Keratinocyte (primary cell): ENCODE results near the gene SORBS2. TPM values are rescaled to one million over a fixed set of nuclear protein-coding genes. Genes with fewer than 3 reads are reported as not detected.

Experiments used
- DNase-seq: peaks from one replicate; pipeline ENCODE4 v3.0.0-alpha.2; 2011; ENCODE audit warnings: low read depth, missing footprints, low spot score
- FAIRE-seq: peaks from 2 replicates; lab custom pipeline; 2011; peaks lifted over from hg19 to GRCh38; lab: Jason Lieb, UNC
- H2AFZ ChIP-seq: 2 replicates; pipeline ENCODE4 v1.6.0; 2012; ENCODE audit warnings: low read length, control low read depth, inconsistent platforms; ENCODE audit not compliant: control insufficient read depth
- H3K27ac ChIP-seq: 2 replicates; pipeline ENCODE4 v1.5.1; 2011; ENCODE audit warnings: low read length; ENCODE audit not compliant: control insufficient read depth, insufficient read depth
- H3K27me3 ChIP-seq: 3 replicates; pipeline ENCODE4 v1.6.0; 2011; ENCODE audit warnings: low read length; ENCODE audit not compliant: control insufficient read depth, insufficient read depth; ENCODE audit errors: extremely low read depth
- H3K36me3 ChIP-seq, 2 experiments: 2 replicates in 1 of 2; 3 replicates in 1 of 2; pipeline ENCODE4 v1.5.1; 2011; ENCODE audit warnings: low read length in 2 of 2, mild to moderate bottlenecking in 1 of 2; ENCODE audit not compliant: control insufficient read depth in 2 of 2, insufficient read depth in 2 of 2; ENCODE audit errors: extremely low read depth in 1 of 2
- H3K4me1 ChIP-seq: 3 replicates; pipeline ENCODE4 v1.5.1; 2011; ENCODE audit warnings: low read length; ENCODE audit not compliant: control insufficient read depth, insufficient read depth; ENCODE audit errors: extremely low read depth
- H3K4me2 ChIP-seq: 3 replicates; pipeline ENCODE4 v1.6.0; 2011; ENCODE audit warnings: low read depth, low read length; ENCODE audit not compliant: control insufficient read depth, insufficient read depth; ENCODE audit errors: extremely low read depth
- H3K4me3 ChIP-seq, 3 experiments: fragments of 200-600 bp in 1 of 3; sonication (generic) in 1 of 3; 2 replicates in 2 of 3; 3 replicates in 1 of 3; pipeline ENCODE4 v1.5.1; 2011 to 2016; ENCODE audit warnings: low read length in 3 of 3, mild to moderate bottlenecking in 3 of 3, control low read depth in 2 of 3, inconsistent platforms in 1 of 3, low read depth in 1 of 3, mixed read lengths in 1 of 3, mixed run types in 1 of 3, moderate library complexity in 1 of 3; ENCODE audit not compliant: control insufficient read depth in 2 of 3, insufficient read depth in 2 of 3; ENCODE audit errors: extremely low read depth in 1 of 3
- H3K79me2 ChIP-seq: 2 replicates; pipeline ENCODE4 v1.6.0; 2012; ENCODE audit warnings: low read length; ENCODE audit not compliant: control insufficient read depth, insufficient read depth
- H3K9ac ChIP-seq: 3 replicates; pipeline ENCODE4 v1.6.0; 2011; ENCODE audit warnings: low read length; ENCODE audit not compliant: control insufficient read depth, insufficient read depth; ENCODE audit errors: extremely low read depth
- H3K9me1 ChIP-seq: 3 replicates; pipeline ENCODE4 v1.6.0; 2011; ENCODE audit warnings: low read length; ENCODE audit not compliant: control insufficient read depth, insufficient read depth; ENCODE audit errors: extremely low read depth
- H3K9me3 ChIP-seq: 2 replicates; pipeline ENCODE4 v1.5.1; 2012; ENCODE audit warnings: low read depth, low read length; ENCODE audit not compliant: control insufficient read depth
- H4K20me1 ChIP-seq: 3 replicates; pipeline ENCODE4 v1.6.0; 2011; ENCODE audit warnings: low read length; ENCODE audit not compliant: control insufficient read depth, insufficient read depth; ENCODE audit errors: extremely low read depth
- EZH2 ChIP-seq: IDR thresholded peaks from one replicate; pipeline ENCODE4 v1.6.1; 2012; ENCODE audit warnings: inconsistent platforms, mild to moderate bottlenecking, low read length, moderate library complexity
- dilution Hi-C: fragments of 300-500 bp; cut with MboI; formaldehyde crosslinking; loops from one replicate; pipeline ENCODE4 v1.7.0; 2020; ENCODE audit warnings: low sequenced_read_pairs; ENCODE audit not compliant: extremely low pct_ligation_motif_present
- polyA plus RNA-seq, 5 experiments: library from polyadenylated mRNA; depleted of rRNA in 3 of 5; stranded (reverse) in 3 of 5; stranded (forward) in 1 of 5; unstranded in 1 of 5; fragments of >200 nt; gene quantifications; 1 replicate in 1 of 5; 2 replicates in 3 of 5; 3 replicates in 1 of 5; pipeline versions ENCODE4 v1.2.1 to v1.2.3, GENCODE V29; 2011 to 2012; ENCODE audit warnings: missing spikeins in 2 of 5, low read depth in 1 of 5, low replicate concordance in 1 of 5
- TF ChIP-seq, protein P1 (sequence below), 3 experiments: IDR thresholded peaks in 1 of 3; conservative IDR thresholded peaks in 1 of 3; optimal IDR thresholded peaks in 1 of 3; 2 replicates in 2 of 3; 3 replicates in 1 of 3; pipeline versions ENCODE3 to v1.5.1; 2011; ENCODE audit warnings: low read length in 3 of 3, mild to moderate bottlenecking in 3 of 3, moderate library complexity in 2 of 3, control low read depth in 1 of 3, inconsistent platforms in 1 of 3; ENCODE audit not compliant: insufficient read depth in 2 of 3; ENCODE audit errors: extremely low read depth in 1 of 3

Gene SORBS2
- polyA plus RNA-seq, 1 donor (not counting 4 experiments of a cell fraction or from before 2014, with no cell fraction given), result 0.14 TPM

DNA sequence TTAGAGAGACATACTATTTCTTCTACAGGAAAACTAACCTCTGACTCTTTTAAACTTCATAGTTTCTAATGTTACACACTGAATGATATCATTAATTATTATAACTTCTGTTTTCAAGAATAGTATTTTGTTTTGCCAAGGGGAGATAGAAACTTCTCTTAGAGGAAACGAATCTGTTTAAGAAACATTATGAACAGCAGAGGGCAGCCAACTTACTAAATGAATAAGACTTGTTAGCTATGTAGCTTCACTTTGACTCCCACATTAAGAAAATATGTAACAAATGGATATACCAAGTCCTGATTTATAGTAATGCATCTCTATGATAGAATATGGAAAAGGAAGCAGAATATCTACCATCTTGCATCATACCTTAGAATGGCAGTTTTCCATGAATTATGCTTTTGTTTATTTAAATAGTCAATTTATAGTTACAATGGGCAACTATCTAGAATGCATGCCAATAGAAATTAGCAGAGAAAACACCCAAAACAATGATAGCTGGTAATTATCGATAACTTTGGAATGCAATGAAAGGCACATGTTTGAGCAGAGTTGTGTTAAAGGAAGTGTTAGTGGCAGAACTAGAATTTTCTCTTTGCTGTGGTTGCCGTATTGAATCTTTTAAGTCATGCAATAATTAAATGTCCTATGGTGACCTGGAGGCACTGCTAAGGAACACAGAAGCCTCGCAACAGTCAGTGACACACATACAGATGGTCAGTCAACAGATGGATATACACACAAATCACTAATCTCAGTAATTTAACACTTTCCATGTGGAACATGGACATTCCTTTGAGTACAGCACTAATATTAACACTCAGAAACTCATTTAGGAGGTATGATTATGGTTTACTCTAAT is 171.0 kb downstream of the SORBS2 start:
- Histone ChIP-seq H3K79me2 (no peaks in the 10 kb centered on the region), H3K4me3 (no peak overlapping the region), H2AFZ (no peak overlapping the region), H3K4me2 (no peak overlapping the region), H3K27me3 (peaks cover 11% of the 10 kb centered on the region), H3K9me1 (no peaks in the 10 kb centered on the region), H4K20me1 (no peaks in the 10 kb centered on the region), H3K36me3 (no peaks in the 10 kb centered on the region), H3K27ac (no peak overlapping the region), H3K9ac (no peak overlapping the region), H3K4me1 (no peaks in the 10 kb centered on the region), H3K9me3 (no peaks in the 10 kb centered on the region)
- TF ChIP-seq EZH2, result no peak
- TF ChIP-seq, protein P1, sequence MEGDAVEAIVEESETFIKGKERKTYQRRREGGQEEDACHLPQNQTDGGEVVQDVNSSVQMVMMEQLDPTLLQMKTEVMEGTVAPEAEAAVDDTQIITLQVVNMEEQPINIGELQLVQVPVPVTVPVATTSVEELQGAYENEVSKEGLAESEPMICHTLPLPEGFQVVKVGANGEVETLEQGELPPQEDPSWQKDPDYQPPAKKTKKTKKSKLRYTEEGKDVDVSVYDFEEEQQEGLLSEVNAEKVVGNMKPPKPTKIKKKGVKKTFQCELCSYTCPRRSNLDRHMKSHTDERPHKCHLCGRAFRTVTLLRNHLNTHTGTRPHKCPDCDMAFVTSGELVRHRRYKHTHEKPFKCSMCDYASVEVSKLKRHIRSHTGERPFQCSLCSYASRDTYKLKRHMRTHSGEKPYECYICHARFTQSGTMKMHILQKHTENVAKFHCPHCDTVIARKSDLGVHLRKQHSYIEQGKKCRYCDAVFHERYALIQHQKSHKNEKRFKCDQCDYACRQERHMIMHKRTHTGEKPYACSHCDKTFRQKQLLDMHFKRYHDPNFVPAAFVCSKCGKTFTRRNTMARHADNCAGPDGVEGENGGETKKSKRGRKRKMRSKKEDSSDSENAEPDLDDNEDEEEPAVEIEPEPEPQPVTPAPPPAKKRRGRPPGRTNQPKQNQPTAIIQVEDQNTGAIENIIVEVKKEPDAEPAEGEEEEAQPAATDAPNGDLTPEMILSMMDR (optimal IDR thresholded peaks at IDR 0.05 in 1 of 3, IDR thresholded peaks at IDR 0.05 in 1 of 3, conservative IDR thresholded peaks at IDR 0.05 in 1 of 3; ENCODE audit: extremely low read depth in 1 of 3, insufficient read depth in 2 of 3, low read length in 3 of 3), result peak in 1 of 3 experiments; percentile 19
- FAIRE-seq (no peak), DNase-seq (peak; percentile 17)
- dilution Hi-C loops, result loop anchor here (25.0 kb wide), 1 partner anchor 371 kb away; no protein-coding TSS in a partner anchor

- DNase-seq (no peak), FAIRE-seq (no peak)
- no peak overlapping the region for H2AFZ ChIP-seq
- no peak overlapping the region for H3K27ac ChIP-seq
- no peaks in the 10 kb centered on the region for H4K20me1 ChIP-seq
- H3K27me3 ChIP-seq, result peaks cover 11% of the 10 kb centered on the region
- no peaks in the 10 kb centered on the region for H3K36me3 ChIP-seq
- no peaks in the 10 kb centered on the region for H3K4me1 ChIP-seq
- H3K9me3 ChIP-seq, result no peaks in the 10 kb centered on the region
- no peak overlapping the region for H3K9ac ChIP-seq
- H3K4me3 ChIP-seq, result no peak overlapping the region
- no peaks in the 10 kb centered on the region for H3K79me2 ChIP-seq
- TF ChIP-seq EZH2, result no peak
- TF ChIP-seq, protein P1 (optimal IDR thresholded peaks at IDR 0.05 in 1 of 3, IDR thresholded peaks at IDR 0.05 in 1 of 3, conservative IDR thresholded peaks at IDR 0.05 in 1 of 3; ENCODE audit: extremely low read depth in 1 of 3, insufficient read depth in 2 of 3, low read length in 3 of 3), result no peak
- peak overlapping the region; percentile 4 for H3K4me2 ChIP-seq
- no peaks in the 10 kb centered on the region for H3K9me1 ChIP-seq
- dilution Hi-C loops, result loop anchor here (25.0 kb wide), 1 partner anchor 374 kb away; no protein-coding TSS in a partner anchor
Measured at GRCh38 chr4:185638548-185639301, 173.3 kb downstream of the SORBS2 start.
